Endothelial cell of umbilical vein (primary cell): Measurements from ENCODE around the gene TIMMDC1.

ENCODE experiments used
- EZH2 ChIP-seq: IDR thresholded peaks from 2 replicates; pipeline ENCODE4 v1.6.1; 2012; ENCODE audit warnings: borderline replicate concordance, low read depth, mild to moderate bottlenecking, moderate library complexity, low read length, inconsistent platforms; ENCODE audit not compliant: severe bottlenecking
- POLR2AphosphoS5 ChIP-seq: IDR thresholded peaks from 2 replicates; pipeline ENCODE4 v1.6.1; 2012; ENCODE audit warnings: low read depth, mild to moderate bottlenecking, control low read depth, low read length, moderate library complexity; ENCODE audit not compliant: insufficient read depth

GRCh38 chr3:119508172-119508845, 10.0 kb downstream of the TIMMDC1 start:
- TF ChIP-seq EZH2 (no peak), POLR2AphosphoS5 (no peak)
